DMS114 treated with DMSO at 0.1 percent for 48 hours (cell line): Measurements from ENCODE around the gene CYB561D2.
"Not testable (repeated sequence)": the region's sequence is repeated elsewhere in the genome, so short reads cannot be mapped to it uniquely, and the experiment has no call there.

ENCODE experiments used
- DNase-seq: peaks from one replicate; lab custom pipeline; 2025; ENCODE audit not compliant: unreplicated experiment; lab: John Stamatoyannopoulos, UW

CYB561D2 gene, protein sequence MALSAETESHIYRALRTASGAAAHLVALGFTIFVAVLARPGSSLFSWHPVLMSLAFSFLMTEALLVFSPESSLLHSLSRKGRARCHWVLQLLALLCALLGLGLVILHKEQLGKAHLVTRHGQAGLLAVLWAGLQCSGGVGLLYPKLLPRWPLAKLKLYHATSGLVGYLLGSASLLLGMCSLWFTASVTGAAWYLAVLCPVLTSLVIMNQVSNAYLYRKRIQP

DNA sequence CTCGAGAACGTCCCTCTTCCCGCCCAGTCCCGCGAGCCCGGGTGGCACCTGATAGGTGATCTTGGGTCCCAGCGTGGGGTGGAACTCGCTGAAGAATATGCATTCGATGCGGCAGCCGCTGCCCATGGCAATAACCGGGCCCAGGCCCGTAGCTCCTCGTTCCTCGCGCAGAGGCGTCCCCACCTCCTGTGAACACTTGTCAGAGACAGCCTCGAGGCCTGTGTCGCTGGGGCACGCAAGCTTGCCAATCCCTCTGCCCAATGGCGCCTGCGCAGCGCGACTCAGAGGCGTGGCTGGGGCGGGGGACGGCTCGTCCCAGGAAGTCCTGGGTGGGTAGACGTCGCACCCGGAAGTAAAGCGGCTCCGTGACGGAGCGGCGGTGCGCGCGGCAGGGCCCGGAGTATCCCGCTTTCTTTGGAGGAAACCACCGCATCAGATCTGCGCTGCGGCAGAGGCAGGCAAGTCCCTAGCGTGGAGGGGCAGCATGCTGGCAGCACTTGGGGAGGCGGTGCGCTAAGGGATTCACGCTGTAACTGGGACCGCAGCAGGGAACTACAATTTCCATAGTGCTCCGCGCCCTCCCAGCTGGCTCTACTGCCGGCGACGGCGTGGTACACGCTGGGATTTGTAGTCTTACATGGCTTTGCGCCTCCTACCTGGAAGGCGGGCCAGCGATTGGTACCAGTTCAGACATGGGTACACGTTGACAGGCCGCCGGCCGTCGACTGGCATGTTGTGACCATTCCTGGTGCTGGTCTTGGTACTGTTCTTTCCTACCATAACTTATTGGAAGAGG lies at the start of gene CYB561D2, which contains the start of gene NPRL2:
CYB561D2 (plus strand) TSS at position 336 of the 796 bp plus-strand sequence. CDS start 572 bp downstream, outside the sequence.
NPRL2 (minus strand) TSS at position 249 of the 796 bp plus-strand sequence; CDS start at position 126, 123 bp downstream.
- DNase-seq: peak; percentile 87

DNA sequence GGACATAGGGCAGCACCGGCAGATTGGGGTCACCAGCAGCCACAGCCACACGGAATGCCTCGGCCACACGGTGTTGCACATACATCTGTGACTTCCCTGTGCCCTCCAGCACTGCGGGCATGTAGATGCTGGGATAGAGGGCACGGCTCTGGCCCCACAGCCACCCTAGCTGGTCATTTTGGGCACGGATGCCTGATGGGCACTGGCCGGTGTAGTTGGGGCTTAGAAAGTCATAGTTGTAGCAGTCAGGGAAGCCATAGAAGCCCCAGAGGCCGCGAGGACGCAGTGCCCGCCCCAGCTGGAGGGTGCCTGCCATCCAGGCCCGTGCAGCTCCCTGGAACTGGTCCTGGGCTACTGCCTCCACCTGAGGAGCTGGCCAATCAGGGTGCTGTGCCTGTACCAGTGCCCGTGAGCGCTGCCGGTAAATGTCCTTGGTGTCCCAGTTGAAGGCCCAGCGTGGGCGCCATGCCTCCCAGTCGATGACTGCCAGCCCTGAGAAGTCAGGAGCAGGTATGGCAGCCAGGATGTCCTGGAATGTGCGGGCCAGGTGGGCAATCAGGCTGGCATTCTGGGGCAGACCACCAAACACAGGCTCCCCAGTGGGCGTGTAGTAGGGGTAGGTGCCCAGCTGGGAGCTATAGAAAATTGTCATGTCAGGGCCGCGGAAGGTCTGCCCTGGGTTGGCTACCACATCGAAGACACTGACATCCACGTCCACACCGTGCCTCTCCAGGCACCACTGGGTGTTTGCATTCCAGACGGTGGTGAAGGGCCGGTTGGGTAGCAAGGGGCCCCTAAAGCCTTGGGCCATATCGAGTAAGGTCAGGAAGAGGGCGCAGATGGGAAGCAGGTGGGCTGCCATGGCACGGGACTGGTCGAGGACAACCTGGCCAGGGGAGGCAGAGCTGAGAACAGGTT lies 48.3 kb upstream of the CYB561D2 start:
- no peak for DNase-seq

DNA sequence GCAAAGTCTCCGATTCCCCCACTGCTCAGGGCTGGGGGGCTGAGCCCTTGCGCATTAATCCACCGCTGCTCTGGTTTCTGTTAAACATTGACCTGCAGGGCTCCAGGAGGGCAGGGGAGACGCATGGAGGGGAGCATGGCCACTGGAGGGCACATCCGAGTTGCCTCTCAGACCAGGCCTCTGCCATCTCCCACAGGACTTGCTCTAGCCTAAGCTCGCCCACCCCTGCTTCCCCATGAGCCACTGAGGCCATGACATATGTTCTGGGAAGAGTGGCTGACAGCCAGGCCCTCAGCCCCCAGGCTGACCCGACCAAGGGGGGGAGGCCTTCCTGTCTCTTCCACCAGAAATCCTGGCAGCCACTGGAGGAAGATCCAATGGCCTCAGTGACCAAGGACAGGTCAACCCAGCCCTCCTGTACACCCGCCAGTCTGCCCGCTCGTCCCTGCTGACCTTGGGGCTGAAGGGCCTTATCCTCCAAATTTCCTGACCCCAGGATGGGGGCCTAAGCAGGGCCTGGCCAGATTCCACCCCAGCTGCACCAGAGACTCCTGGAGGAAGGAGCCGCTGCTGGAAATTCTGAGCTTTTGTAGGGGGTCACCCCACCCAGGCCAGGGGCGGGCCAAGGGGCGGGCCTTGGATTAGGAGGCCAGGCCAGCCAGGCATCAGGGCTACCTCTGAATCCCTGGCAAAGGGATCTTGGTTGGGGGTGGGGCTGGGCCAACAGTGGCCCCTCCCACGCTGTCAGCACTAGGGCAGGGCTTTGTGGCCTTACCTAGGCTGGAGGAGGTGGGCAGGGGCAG lies 47.4 kb upstream of the CYB561D2 start, which contains the start of gene HYAL1:
HYAL1 (minus strand) TSS at position 562 of the 803 bp plus-strand sequence. CDS start 618 bp downstream, outside the sequence.
- no peak for DNase-seq

DNA sequence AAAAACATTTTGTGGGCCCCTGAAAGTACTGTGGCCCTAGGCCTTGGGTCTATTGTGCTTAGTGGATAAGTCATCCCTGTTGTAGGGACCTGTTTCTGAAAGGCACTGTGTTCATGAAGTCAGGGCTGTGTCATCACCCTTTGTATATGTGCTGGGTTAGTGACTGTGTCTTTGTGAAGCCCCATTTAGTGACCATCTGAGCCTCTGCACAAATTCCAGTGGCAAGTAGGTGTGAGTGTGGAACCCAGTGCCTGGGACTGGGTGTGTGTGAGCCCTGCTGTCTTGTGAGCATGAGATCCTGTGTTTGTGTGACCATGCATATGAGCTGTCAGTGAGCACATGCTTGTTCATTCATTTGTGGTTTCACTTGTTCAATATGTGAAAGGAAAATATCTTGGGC lies 46.1 kb upstream of the CYB561D2 start:
- no peak for DNase-seq

DNA sequence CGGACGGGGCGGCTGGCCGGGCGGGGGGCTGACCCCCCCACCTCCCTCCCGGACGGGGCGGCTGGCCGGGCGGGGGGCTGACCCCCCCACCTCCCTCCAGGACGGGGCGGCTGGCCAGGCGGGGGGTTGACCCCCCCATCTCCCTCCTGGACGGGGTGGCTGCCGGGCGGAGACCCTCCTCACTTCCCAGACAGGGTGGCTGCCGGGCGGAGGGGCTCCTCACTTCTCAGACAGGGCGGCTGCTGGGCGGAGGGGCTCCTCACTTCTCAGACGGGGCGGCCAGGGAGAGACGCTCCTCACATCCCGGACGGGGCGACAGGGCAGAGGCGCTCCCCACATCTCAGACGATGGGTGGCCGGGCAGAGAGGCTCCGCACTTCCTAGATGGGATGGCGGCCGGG lies 38.6 kb upstream of the CYB561D2 start:
- not testable (repeated sequence) for DNase-seq

DNA sequence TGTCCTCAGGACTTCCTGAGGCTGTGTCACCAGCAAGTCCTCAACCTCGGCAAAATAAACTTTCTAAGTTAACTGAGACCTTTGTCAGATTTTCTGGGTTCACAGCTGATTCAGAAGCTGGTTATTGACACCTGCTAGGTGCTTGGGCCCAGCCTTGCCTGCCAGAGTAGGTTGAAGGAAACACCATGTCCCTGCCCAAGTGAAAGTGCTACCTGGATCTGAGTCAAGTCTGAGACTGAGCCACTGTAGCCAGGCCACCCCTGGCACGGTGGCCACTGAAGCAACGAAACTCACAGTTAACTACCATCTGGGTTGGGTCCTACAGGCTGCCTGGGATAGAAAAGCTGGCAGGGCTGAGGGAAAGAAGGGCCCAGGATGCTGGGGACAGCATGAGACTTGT lies 36.3 kb upstream of the CYB561D2 start:
- no peak for DNase-seq

DNA sequence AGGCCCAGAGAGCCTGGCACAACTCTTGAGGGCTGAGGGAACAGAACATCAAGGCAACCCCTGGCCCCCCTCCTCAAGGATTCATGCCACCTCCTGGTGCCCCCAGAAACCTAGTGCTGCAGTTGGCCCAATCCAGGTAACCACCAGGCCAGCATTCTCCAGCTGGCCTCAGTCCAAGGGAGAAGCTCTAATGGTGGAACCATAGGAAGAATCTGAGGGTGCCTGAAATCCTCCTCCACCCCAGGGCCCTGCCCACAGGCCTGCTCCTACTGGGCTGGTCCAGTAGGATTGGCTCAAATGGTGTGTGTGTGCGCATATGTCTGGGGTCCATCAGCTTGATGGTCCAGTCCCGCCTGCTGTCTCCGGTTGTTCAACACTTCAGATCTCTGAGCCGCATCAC lies 35.8 kb upstream of the CYB561D2 start:
- DNase-seq: no peak

DNA sequence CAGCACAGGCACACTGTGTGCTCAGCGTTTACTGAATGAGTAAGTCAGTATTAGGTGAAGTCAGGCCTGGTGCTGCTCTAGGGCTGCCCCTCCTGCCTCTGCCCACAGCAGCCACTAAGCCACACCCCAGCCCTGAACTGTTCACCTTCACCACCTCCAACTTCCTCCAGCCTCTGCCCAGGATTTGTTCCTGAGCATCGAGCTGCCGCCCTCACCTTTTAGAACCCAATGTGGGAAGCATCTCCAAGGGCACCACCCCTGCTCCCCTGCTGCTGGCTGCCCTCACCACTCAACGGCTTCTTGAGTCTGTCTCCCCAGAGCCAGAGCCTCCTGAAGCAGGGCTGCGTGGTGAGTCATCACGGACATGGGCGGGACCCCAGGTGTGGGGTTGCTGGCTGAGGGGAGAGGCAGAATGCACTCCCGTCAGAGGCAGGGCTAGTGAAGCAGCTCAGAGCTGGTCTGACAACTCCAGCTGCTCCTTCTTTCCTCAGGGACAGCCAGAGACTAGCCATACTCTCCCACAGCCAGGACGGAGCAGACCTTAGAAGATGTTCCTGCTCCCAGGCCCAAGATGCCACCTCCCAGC lies 33.9 kb upstream of the CYB561D2 start:
- no peak for DNase-seq

DNA sequence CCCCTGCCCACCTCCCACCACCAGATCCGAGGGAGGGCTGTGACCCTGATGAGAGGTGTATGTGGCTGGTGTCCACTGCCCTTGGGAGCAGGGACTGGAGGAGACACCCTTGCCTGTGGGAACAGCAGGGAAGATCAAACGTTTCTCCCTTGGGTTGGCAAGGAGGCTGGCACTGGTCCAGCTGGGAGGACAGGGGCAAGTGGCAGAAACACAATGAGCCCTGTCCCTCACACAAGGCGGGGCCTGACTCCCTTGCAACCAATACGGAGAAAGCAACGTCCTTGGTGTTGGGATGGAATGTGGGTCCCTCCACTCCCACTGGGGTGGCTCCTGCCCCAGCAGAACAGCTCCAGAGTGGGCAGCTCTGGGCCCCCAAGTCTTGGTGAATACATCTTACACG lies 33.4 kb upstream of the CYB561D2 start:
- no peak for DNase-seq

DNA sequence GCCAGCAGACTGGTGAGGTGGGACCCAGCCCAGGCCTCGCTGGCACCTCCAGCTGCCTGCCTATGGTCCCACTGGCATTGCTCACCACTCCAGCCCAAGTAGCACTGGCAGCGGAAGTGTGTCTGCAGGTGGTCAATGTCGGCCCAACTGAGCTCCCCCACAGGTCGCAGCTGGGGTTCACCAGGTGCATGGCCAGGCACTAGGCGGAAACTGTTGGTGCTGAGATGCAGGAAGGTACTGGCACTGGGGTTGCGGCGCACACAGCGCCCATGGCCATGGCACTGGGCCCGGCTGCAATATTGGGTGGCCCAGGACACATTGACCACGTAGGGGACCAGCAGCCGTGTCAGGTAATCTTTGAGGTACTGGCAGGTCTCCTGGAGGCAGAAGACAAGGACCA lies 32.5 kb upstream of the CYB561D2 start:
- no peak for DNase-seq

DNA sequence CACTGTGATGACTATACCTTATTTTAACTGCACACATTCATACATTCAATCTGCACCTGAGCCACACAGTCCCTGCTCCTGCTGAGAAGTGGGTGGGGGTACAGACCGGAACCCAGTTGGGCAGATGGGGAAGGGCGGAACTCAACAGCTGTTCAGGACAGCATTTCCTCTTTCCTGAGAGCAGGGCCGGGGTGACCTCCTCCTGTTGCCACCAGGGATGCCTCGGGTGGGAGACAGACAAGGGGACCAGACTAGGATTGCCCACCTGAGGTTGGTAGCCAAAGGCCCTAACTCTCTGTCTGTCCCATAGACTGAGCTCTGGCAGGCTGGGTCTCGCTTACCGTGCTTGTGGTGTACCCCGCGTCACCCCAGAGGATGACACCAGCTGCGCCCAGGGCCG lies 32.0 kb upstream of the CYB561D2 start:
- DNase-seq: no peak

DNA sequence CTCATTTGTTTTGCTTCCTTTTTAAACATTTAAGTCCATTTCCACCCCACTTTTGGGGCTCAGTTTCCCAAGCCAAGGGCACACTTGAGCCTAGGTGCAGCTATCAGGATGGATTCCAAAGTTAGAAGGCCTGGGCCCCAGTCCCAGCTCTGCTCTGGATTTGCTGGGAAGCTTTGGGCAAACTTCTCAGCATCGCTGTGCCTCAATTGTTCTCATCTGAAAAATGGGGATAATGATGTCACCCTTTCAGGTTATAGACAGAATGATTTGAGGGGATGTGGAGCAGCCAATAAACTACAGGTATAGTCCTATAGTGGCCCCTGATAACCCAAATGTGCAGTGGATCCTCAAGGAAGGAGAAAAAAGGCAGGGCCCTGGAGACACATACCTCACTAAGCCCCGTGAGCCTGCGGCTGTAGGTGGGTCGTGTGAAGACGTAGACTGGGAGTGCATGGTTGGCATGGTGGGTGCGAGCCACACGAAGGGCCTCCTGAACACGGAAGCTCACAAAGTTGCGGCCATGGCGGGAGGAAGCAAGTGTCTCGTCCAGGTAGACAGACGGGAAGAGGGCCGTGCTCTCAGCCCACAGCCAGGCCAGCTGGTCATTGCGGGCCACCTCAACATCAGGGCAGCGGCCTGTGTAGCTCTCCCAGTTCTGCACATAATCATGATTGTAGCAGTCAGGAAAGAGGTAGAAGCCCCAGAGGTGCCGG lies 31.3 kb upstream of the CYB561D2 start:
- no peak for DNase-seq

DNA sequence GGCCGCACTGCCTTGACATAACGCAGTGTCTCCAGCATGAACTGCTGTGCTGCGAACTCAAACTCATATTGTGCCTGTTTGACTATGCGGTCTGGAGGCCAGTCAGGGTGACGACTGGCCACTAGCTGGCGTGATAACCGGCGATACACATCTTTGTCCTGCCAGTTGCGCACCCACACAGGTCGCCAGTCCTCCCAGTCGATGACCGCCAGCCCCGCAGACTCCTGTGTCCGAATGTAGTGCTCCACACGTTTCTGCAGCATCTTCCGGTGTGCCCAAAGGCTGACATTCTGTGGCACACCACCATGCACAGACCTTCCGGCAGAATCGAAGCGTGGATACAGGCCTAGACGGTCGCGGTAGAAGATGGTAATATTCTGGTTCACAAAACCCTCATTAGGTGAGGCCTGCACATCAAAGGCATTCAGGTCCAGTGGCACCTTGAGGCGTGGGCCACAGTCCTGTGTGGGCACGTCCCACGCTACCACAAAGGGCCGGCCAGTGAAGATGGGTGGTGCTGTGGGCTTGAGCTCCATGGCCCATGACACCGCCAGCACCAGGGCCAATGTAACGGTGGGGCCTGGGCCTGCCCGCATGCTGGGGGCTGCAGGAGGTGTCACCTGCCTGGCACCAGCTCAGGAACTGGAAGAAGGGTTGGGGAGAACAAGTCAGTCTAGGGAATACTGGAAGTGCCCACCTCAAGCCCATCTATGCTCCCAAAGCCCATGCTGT lies 30.6 kb upstream of the CYB561D2 start:
- DNase-seq: no peak

DNA sequence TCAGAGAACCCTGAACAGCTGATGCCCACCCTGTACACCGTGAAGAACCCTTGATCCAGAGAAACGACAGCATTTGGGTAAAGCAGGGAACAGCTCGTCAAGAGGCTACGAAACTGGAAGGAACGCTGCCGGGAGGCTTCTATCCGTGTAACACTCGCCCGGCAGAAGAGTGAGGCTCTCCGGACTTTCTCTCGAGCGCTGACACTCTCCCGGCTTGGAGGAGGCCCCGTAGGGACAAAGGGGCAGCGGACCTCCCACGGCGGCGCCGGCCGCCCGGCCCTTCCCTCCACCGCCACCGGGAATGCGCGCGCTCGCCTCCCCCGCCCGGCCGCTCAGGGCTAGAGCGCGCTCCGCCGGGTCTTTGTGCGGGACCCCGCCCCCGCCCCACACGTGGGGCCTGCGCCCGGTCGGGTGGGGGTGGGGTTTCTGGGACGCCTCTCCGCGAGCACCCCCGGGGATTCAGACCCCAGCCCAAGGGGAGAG lies 29.8 kb upstream of the CYB561D2 start:
- DNase-seq: no peak

DNA sequence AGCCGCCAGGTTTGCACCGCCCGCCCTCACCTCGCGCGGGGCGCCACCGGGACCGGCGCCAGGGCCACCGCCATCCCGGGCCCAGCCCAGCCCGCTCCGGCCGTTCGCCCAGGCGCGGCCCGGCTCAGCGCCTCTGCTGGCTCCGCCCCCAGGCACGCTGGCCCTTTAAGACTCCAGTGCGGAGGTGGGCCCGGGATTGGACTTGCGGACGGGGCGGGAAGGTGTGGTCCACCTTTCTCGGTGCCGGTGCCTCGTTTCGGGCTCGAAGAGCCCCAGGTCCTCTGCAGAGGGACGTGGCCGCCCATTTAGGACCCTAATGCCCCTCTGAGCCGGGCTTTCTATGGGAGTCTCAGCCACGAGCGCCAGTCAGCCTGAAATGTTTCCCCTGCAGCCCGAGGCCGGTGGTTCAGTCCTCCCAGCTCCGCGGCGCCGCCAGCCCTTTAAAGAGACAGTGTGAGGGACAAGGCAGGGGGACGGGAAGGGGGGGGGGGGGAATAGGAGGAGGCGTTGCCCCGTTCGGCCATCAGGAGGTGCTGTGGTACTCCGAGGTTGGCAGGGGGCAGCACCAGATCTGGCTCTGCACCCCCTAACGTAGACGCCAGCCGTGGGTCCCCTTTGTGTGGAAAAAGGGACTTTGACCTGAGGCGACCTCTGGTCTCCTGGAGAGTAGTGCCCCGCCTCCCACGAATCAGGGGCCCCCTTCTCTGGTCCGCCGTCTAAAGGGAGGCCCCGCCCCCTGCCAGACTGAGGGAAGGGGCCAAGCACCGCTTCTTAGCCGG lies 29.1 kb upstream of the CYB561D2 start:
- peak; percentile 78 for DNase-seq

DNA sequence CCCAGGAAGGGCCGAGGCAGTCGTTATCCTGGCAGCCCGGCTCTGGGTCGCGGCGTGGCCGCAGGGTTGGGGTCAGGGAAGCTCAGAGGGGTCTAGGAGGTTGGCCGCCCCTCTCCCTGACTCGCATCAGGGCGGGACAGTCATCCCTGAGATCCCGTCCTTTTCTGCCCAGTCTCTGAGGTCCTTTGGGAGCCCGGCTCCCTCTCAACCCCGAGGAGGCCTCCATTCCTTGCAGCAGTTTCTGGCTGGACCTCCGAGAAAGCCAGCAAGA lies 28.6 kb upstream of the CYB561D2 start:
- DNase-seq: no peak

DNA sequence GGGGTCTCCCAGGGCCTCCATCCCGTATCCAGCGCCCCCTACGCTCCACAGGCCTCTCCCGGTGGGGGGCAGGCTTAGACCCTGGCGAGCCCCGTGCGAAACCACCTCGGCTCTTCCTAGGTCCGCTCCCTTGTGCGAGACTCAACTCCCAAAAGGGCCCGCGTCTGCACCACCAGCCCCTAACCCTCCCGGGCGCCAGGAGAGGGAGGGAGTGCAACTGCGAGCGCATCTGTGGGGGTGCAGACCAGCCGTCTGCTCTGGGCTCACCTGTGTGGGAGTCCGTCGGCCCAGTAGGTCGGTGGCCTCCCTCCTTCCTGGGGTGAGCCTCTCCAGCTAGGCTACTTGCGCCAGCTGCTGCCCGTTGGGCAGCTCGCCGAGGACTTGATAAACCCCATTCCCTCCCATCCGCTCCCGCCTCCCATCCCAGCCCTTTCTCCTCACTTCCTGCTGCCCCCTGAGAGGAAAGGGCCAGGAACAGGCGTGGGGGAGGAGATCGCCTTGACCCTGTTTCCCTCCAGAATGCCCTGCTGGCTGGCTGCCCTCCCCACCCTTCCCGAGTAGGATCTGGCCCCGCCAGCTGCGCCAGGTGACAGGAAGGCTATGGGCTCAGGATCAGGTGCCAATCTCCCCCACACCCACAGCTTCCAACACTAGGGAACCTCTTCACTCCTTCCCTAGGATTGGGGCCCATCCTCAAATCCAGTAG lies 28.1 kb upstream of the CYB561D2 start, which contains the start of gene HYAL2:
HYAL2 (minus strand) TSS at position 360 of the 706 bp plus-strand sequence. CDS start 2,256 bp downstream, outside the sequence.
- no peak for DNase-seq
